B cell (primary cell): Measurements from ENCODE around the gene TLR9. TPM values are rescaled to one million over a fixed set of nuclear protein-coding genes. Genes with fewer than 3 reads are reported as not detected.

Experiments
- ATAC-seq: fragments of 200-7000 bp; cut with Tn5 transposase; one replicate; pipeline ENCODE4 v1.10.0; 2021; ENCODE audit warnings: low read depth, mild to moderate bottlenecking, moderate number of reproducible peaks, moderate library complexity
- CTCF ChIA-PET: fragments of 350-600 bp; sonication (Branson Sonifier 250); formaldehyde crosslinking; loops from one replicate; lab custom pipeline; 2021; ENCODE audit warnings: antibody characterized with exemption, inconsistent platforms; lab: Charles Lee
- POLR2A ChIA-PET: fragments of 350-600 bp; sonication (Branson Sonifier 250); formaldehyde crosslinking; loops from one replicate; lab custom pipeline; 2021; ENCODE audit warnings: antibody characterized with exemption; lab: Charles Lee
- DNase-seq: peaks from one replicate; pipeline ENCODE4 v3.0.0; 2013
- H2AFZ ChIP-seq: 2 replicates; pipeline ENCODE4 v1.6.1; 2012; ENCODE audit warnings: mild to moderate bottlenecking, low read depth, low read length; ENCODE audit not compliant: insufficient read depth, poor library complexity, severe bottlenecking
- H3K27ac ChIP-seq, 2 donors: 1 replicate in 1 of 2; 2 replicates in 1 of 2; pipeline ENCODE4 v1.5.1; 2012 to 2013; ENCODE audit warnings: low read length in 2 of 2, mild to moderate bottlenecking in 2 of 2, moderate library complexity in 1 of 2
- H3K27me3 ChIP-seq, 4 experiments: fragments of 200-600 bp in 1 of 4; sonication (generic) in 1 of 4; replicated peaks in 1 of 4; 1 replicate in 2 of 4; 2 replicates in 2 of 4; pipeline versions ENCODE4 v1.6.1 to v1.7.0; 2013 to 2016; ENCODE audit warnings: low read length in 3 of 4, mild to moderate bottlenecking in 2 of 4, mixed read lengths in 1 of 4, moderate library complexity in 1 of 4; ENCODE audit not compliant: insufficient read depth in 4 of 4, control insufficient read depth in 3 of 4; ENCODE audit errors: control extremely low read depth in 1 of 4
- H3K36me3 ChIP-seq, 2 experiments: replicated peaks in 1 of 2; 1 replicate in 1 of 2; 2 replicates in 1 of 2; pipeline versions ENCODE4 v1.6.1 to v1.7.1; 2013; ENCODE audit warnings: low read length in 1 of 2; ENCODE audit not compliant: insufficient read depth in 2 of 2, control insufficient read depth in 1 of 2; ENCODE audit errors: control extremely low read depth in 1 of 2, extremely low read depth in 1 of 2
- H3K4me1 ChIP-seq, 2 donors: fragments of 200-600 bp in 1 of 2; sonication (generic) in 1 of 2; 1 replicate in 1 of 2; 2 replicates in 1 of 2; pipeline versions ENCODE4 v1.5.1 to v1.6.1; 2013 to 2017; ENCODE audit warnings: low read length in 2 of 2; ENCODE audit not compliant: control insufficient read depth in 2 of 2, insufficient read depth in 2 of 2
- H3K4me2 ChIP-seq: replicated peaks from 2 replicates; pipeline ENCODE3; 2012; ENCODE audit warnings: mild to moderate bottlenecking, low read depth, low read length; ENCODE audit not compliant: poor library complexity, severe bottlenecking
- H3K4me3 ChIP-seq, 5 experiments: fragments of 200-600 bp in 1 of 5; sonication (generic) in 1 of 5; 1 replicate in 3 of 5; 2 replicates in 2 of 5; pipeline versions ENCODE4 v1.5.1 to v1.7.0; 2011 to 2016; ENCODE audit warnings: low read length in 4 of 5, mild to moderate bottlenecking in 4 of 5, low read depth in 2 of 5, control low read depth in 1 of 5, moderate library complexity in 1 of 5; ENCODE audit not compliant: insufficient read depth in 1 of 5; ENCODE audit errors: control extremely low read depth in 1 of 5, extremely low read depth in 1 of 5
- H3K79me2 ChIP-seq: fragments of 200-600 bp; sonication (generic); one replicate; pipeline ENCODE4 v1.6.0; 2016; ENCODE audit warnings: low read length; ENCODE audit not compliant: control insufficient read depth, insufficient read depth
- H3K9ac ChIP-seq: fragments of 200-600 bp; sonication (generic); 2 replicates; pipeline ENCODE4 v1.6.1; 2017; ENCODE audit warnings: mild to moderate bottlenecking, low read length, moderate library complexity
- H3K9me3 ChIP-seq, 3 donors: one replicate each; pipeline versions ENCODE4 v1.6.1 to v1.7.1; 2013; ENCODE audit warnings: low read length in 2 of 3; ENCODE audit not compliant: control insufficient read depth in 2 of 3, insufficient read depth in 1 of 3; ENCODE audit errors: control extremely low read depth in 1 of 3
- H4K20me1 ChIP-seq: 2 replicates; pipeline ENCODE4 v1.6.0; 2012; ENCODE audit warnings: mild to moderate bottlenecking, low read length; ENCODE audit not compliant: insufficient read depth, control insufficient read depth, poor library complexity, severe bottlenecking
- H3K27ac Mint-ChIP-seq: one replicate; pipeline ENCODE4 v1.8.0; 2021; ENCODE audit warnings: mixed read lengths
- H3K27me3 Mint-ChIP-seq: one replicate; pipeline ENCODE4 v1.8.0; 2021; ENCODE audit warnings: mixed read lengths
- H3K4me1 Mint-ChIP-seq: one replicate; pipeline ENCODE4 v1.8.0; 2021; ENCODE audit warnings: mixed read lengths
- H3K4me3 Mint-ChIP-seq: one replicate; pipeline ENCODE4 v1.8.0; 2021; ENCODE audit warnings: mixed read lengths
- H3K9me3 Mint-ChIP-seq: one replicate; pipeline ENCODE4 v1.8.0; 2022; ENCODE audit warnings: mixed read lengths; ENCODE audit not compliant: insufficient read depth
- CTCF ChIP-seq: fragments of 200-600 bp; IDR thresholded peaks from one replicate; pipeline ENCODE4 v1.8.0; 2022; ENCODE audit warnings: antibody characterized with exemption, mild to moderate bottlenecking
- EZH2 ChIP-seq: IDR thresholded peaks from 2 replicates; pipeline ENCODE4 v1.6.1; 2012; ENCODE audit warnings: borderline replicate concordance, low read depth, mild to moderate bottlenecking, moderate library complexity, low read length; ENCODE audit not compliant: insufficient read depth, poor library complexity, severe bottlenecking
- WGBS: methylation state at CpG from one replicate; pipeline ENCODE4 v1.1.5; 2013; ENCODE audit warnings: missing lambda C conversion rate; ENCODE audit not compliant: insufficient coverage; 5-methylcytosine and 5-hydroxymethylcytosine counted together
- intact Hi-C: fragments of 100-400 bp; cut with micrococcal nuclease; formaldehyde crosslinking; loops from one replicate; pipeline ENCODE4 v1.10.0; 2022
- polyA plus RNA-seq: library from polyadenylated mRNA; depleted of rRNA; stranded (reverse); fragments of >200 nt; gene quantifications from 2 replicates; pipeline ENCODE4 v1.2.3, GENCODE V29; 2012
- total RNA-seq, 2 donors: library from RNA; stranded (reverse); fragments of 120-200 nt in 1 of 2; gene quantifications; 1 replicate in 1 of 2; 2 replicates in 1 of 2; pipeline versions ENCODE4 v1.2.3 to v1.2.4, GENCODE V29; 2013 to 2022

TLR9 gene
- total and polyA plus RNA-seq, 2 donors (not counting 1 experiment from before 2014, with no cell fraction given): 3.7 to 21.0 TPM

GRCh38 chr3:52185837-52186236 is 39.6 kb downstream of the TLR9 start:
- Mint-ChIP-seq H3K9me3 (no peaks in the 10 kb centered on the region), H3K27me3 (no peaks in the 10 kb centered on the region), H3K4me1 (peaks cover 6% of the 10 kb centered on the region), H3K27ac (no peak overlapping the region), H3K4me3 (no peak overlapping the region)
- WGBS: no CpG with 5 or more reads among the region's 3 CpGs
- Histone ChIP-seq H3K4me1 (peaks cover 0 to 6% of the 10 kb centered on the region in 2 donors), H3K36me3 (no peaks in the 10 kb centered on the region), H3K4me3 (no peak overlapping the region), H3K27me3 (no peaks in the 10 kb centered on the region), H3K9me3 (no peaks in the 10 kb centered on the region), H3K79me2 (no peaks in the 10 kb centered on the region), H2AFZ (no peak overlapping the region), H3K4me2 (no peak overlapping the region), H3K27ac (no peak overlapping the region), H3K9ac (no peak overlapping the region), H4K20me1 (no peaks in the 10 kb centered on the region)
- POLR2A ChIA-PET: no interaction called here
- CTCF ChIA-PET: interaction anchor here (0.5 to 1.5 kb wide), 2 partner anchors 18 to 37 kb away, joined by 3 to 5 read pairs; no protein-coding TSS in a partner anchor
- ATAC-seq (no peak), DNase-seq (no peak)
- TF ChIP-seq EZH2 (no peak), CTCF (no peak)
- intact Hi-C loops: no loop called here

GRCh38 chr3:52185311-52185710 is 40.1 kb downstream of the TLR9 start:
- H3K36me3 ChIP-seq: no peaks in the 10 kb centered on the region
- Mint-ChIP-seq H3K27me3 (no peaks in the 10 kb centered on the region), H3K9me3 (no peaks in the 10 kb centered on the region), H3K27ac (no peak overlapping the region), H3K4me3 (no peak overlapping the region), H3K4me1 (peaks cover 6% of the 10 kb centered on the region)
- CTCF ChIA-PET: interaction anchor here (0.5 to 1.5 kb wide), 2 partner anchors 17 to 36 kb away, joined by 3 to 5 read pairs; no protein-coding TSS in a partner anchor
- no peak overlapping the region for H3K9ac ChIP-seq
- 98% methylated on average over 5 of the region's 6 CpGs for WGBS
- H3K4me2 ChIP-seq: no peak overlapping the region
- H4K20me1 ChIP-seq: no peaks in the 10 kb centered on the region
- no peaks in the 10 kb centered on the region for H3K79me2 ChIP-seq
- H3K4me1 ChIP-seq: peaks cover 0 to 6% of the 10 kb centered on the region in 2 donors
- no peak overlapping the region for H3K4me3 ChIP-seq
- no peak for ATAC-seq
- no peak overlapping the region for H2AFZ ChIP-seq
- POLR2A ChIA-PET: no interaction called here
- intact Hi-C loops: no loop called here
- no peak overlapping the region for H3K27ac ChIP-seq
- DNase-seq: no peak
- no peaks in the 10 kb centered on the region for H3K9me3 ChIP-seq
- no peaks in the 10 kb centered on the region for H3K27me3 ChIP-seq
- TF ChIP-seq EZH2 (no peak), CTCF (no peak)
